ENCODE measurements around the gene GFRA1. TPM values are rescaled to one million over a fixed set of nuclear protein-coding genes. Genes with fewer than 3 reads are reported as not detected.

GFRA1 gene
- total RNA-seq, 1 experiment from 2014 or later = 0.30 TPM

GRCh38 chr10:116298586-116298985, 25.6 kb upstream of the GFRA1 start:
- Histone ChIP-seq H3K9ac (ENCODE audit: low read length) (no peak overlapping the region), H3K9me3 (ENCODE audit: control insufficient read depth in 1 of 2, insufficient read depth in 1 of 2, low read depth in 1 of 2, low read length in 2 of 2) (no peaks in the 10 kb centered on the region), H3K79me2 (ENCODE audit: insufficient read depth, low read length) (no peaks in the 10 kb centered on the region), H3K36me3 (ENCODE audit: control insufficient read depth in 1 of 2, insufficient read depth in 2 of 2, low read length in 2 of 2) (no peaks in the 10 kb centered on the region), H3K9me2 (ENCODE audit: insufficient read depth) (no peaks in the 10 kb centered on the region), H3K4me1 (ENCODE audit: control insufficient read depth in 1 of 2, insufficient read depth in 2 of 2, low read length in 2 of 2) (no peaks in the 10 kb centered on the region), H4K20me1 (ENCODE audit: insufficient read depth) (no peaks in the 10 kb centered on the region), H3K27me3 (ENCODE audit: insufficient read depth, low read length) (peaks cover 38% of the 10 kb centered on the region), H3K27ac (ENCODE audit: low read depth, low read length) (no peak overlapping the region), H3K4me2 (ENCODE audit: low read length) (no peak overlapping the region), H2AFZ (ENCODE audit: low read depth, low read length, poor library complexity, severe bottlenecking) (no peak overlapping the region), H3K4me3 (replicated peaks in 1 of 2; ENCODE audit: low read depth in 1 of 2, low read length in 2 of 2) (no peak overlapping the region)
- POLR2A ChIA-PET = no interaction called here
- ATAC-seq = no peak
- no TSS peak for BruUV-seq (replicated peaks)
- intact Hi-C loops (cut with micrococcal nuclease) = no loop called here
- no peak for DNase-seq (ENCODE audit: low read depth, low spot score)
- CTCF ChIA-PET = interaction anchor here (1.5 kb wide), 1 partner anchor 11 kb away, joined by 3 read pairs; no protein-coding TSS in a partner anchor
- RAD21 ChIA-PET (ENCODE audit: low non-redundant PET in 1 of 2, low total read pairs in 2 of 2, uncharacterized antibody in 2 of 2, unreplicated experiment in 2 of 2) = no interaction called here
- TF ChIP-seq SIN3A (IDR thresholded peaks at IDR 0.05; ENCODE audit: low read depth) (no peak), YY1 (IDR thresholded peaks at IDR 0.05; ENCODE audit: extremely low read depth, insufficient replicate concordance, low read depth, low read length) (no peak), EZH2 (IDR thresholded peaks at IDR 0.05) (no peak), MAX (IDR thresholded peaks at IDR 0.05) (no peak), EZH2phosphoT487 (IDR thresholded peaks at IDR 0.05; ENCODE audit: borderline replicate concordance) (no peak)
- TF ChIP-seq, protein P1, sequence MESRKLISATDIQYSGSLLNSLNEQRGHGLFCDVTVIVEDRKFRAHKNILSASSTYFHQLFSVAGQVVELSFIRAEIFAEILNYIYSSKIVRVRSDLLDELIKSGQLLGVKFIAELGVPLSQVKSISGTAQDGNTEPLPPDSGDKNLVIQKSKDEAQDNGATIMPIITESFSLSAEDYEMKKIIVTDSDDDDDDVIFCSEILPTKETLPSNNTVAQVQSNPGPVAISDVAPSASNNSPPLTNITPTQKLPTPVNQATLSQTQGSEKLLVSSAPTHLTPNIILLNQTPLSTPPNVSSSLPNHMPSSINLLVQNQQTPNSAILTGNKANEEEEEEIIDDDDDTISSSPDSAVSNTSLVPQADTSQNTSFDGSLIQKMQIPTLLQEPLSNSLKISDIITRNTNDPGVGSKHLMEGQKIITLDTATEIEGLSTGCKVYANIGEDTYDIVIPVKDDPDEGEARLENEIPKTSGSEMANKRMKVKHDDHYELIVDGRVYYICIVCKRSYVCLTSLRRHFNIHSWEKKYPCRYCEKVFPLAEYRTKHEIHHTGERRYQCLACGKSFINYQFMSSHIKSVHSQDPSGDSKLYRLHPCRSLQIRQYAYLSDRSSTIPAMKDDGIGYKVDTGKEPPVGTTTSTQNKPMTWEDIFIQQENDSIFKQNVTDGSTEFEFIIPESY (IDR thresholded peaks at IDR 0.05; ENCODE audit: extremely low read depth, insufficient replicate concordance, low read length) = no peak

GRCh38 chr10:116296291-116296721, 23.3 kb upstream of the GFRA1 start:
- BruUV-seq (replicated peaks) = no TSS peak
- RAD21 ChIA-PET (ENCODE audit: low non-redundant PET in 1 of 2, low total read pairs in 2 of 2, uncharacterized antibody in 2 of 2, unreplicated experiment in 2 of 2) = no interaction called here
- TF ChIP-seq YY1 (IDR thresholded peaks at IDR 0.05; ENCODE audit: extremely low read depth, insufficient replicate concordance, low read depth, low read length) (no peak), RAD21 (IDR thresholded peaks at IDR 0.05; ENCODE audit: low read depth) (no peak), MAX (IDR thresholded peaks at IDR 0.05) (no peak), CEBPB (IDR thresholded peaks at IDR 0.05; ENCODE audit: low read depth) (no peak), SIN3A (IDR thresholded peaks at IDR 0.05; ENCODE audit: low read depth) (no peak), TCF7L2 (IDR thresholded peaks at IDR 0.05; ENCODE audit: borderline replicate concordance, extremely low read depth, insufficient read depth, insufficient read length) (no peak), SRF (IDR thresholded peaks at IDR 0.05; ENCODE audit: low read depth) (no peak), EZH2 (IDR thresholded peaks at IDR 0.05) (no peak), ELF1 (IDR thresholded peaks at IDR 0.05; ENCODE audit: borderline replicate concordance, low read depth) (no peak), POLR2A (IDR thresholded peaks at IDR 0.05; ENCODE audit: borderline replicate concordance, extremely low read depth, insufficient read depth, insufficient read length) (no peak), POLR2AphosphoS5 (IDR thresholded peaks at IDR 0.05; ENCODE audit: low read depth, low read length) (no peak), REST (IDR thresholded peaks at IDR 0.05; ENCODE audit: low read depth) (no peak)

More at GRCh38 chr10:116296291-116296721, 23.3 kb upstream of the GFRA1 start:
- Histone ChIP-seq H3K9ac (ENCODE audit: low read length) (no peak overlapping the region), H3K4me3 (replicated peaks in 1 of 2; ENCODE audit: low read depth in 1 of 2, low read length in 2 of 2) (no peak overlapping the region), H3K27ac (ENCODE audit: low read depth, low read length) (no peak overlapping the region), H3K36me3 (ENCODE audit: control insufficient read depth in 1 of 2, insufficient read depth in 2 of 2, low read length in 2 of 2) (no peaks in the 10 kb centered on the region), H4K20me1 (ENCODE audit: insufficient read depth) (no peaks in the 10 kb centered on the region), H3K9me2 (ENCODE audit: insufficient read depth) (no peaks in the 10 kb centered on the region), H3K79me2 (ENCODE audit: insufficient read depth, low read length) (no peaks in the 10 kb centered on the region), H2AFZ (ENCODE audit: low read depth, low read length, poor library complexity, severe bottlenecking) (no peak overlapping the region), H3K4me2 (ENCODE audit: low read length) (no peak overlapping the region), H3K9me3 (ENCODE audit: control insufficient read depth in 1 of 2, insufficient read depth in 1 of 2, low read depth in 1 of 2, low read length in 2 of 2) (no peaks in the 10 kb centered on the region), H3K27me3 (ENCODE audit: insufficient read depth, low read length) (peaks cover 57% of the 10 kb centered on the region), H3K4me1 (ENCODE audit: control insufficient read depth in 1 of 2, insufficient read depth in 2 of 2, low read length in 2 of 2) (no peaks in the 10 kb centered on the region)
- POLR2A ChIA-PET = no interaction called here
- intact Hi-C loops (cut with micrococcal nuclease) = no loop called here
- ATAC-seq = no peak
- CTCF ChIA-PET = no interaction called here
- DNase-seq (ENCODE audit: low read depth, low spot score) = no peak
